ENCODE data around the gene PARD3B. TPM values are rescaled to one million over a fixed set of nuclear protein-coding genes. Genes with fewer than 3 reads are reported as not detected.

The PARD3B gene
- total RNA-seq, 1 experiment from 2014 or later = 6.4 TPM

- H3K4me1 ChIP-seq (ENCODE audit: insufficient read depth, low read length) = no peaks in the 10 kb centered on the region
- Mint-ChIP-seq H3K27ac (no peak overlapping the region), H3K4me3 (no peak overlapping the region), H3K9me3 (no peaks in the 10 kb centered on the region), H3K4me1 (peaks cover 0 to 3% of the 10 kb centered on the region in 2 experiments; a peak in 1 of 4 replicates), H3K27me3 (ENCODE audit: low read depth) (no peaks in the 10 kb centered on the region), H3K36me3 (ENCODE audit: insufficient read depth in 1 of 3, low read depth in 3 of 3) (no peaks in the 10 kb centered on the region)
- H4K5ac ChIP-seq (ENCODE audit: insufficient read length, low read depth, low read length) = no peak overlapping the region
- no CpG with 5 or more reads among the region's 11 CpGs for WGBS (ENCODE audit: extremely low coverage, insufficient read length, low lambda C conversion rate)
- H3T11ph ChIP-seq (ENCODE audit: low read length) = no peak overlapping the region
- no peak overlapping the region for H3K4me2 ChIP-seq (ENCODE audit: insufficient read depth, insufficient read length, low read length)
- no peak overlapping the region for H4K8ac ChIP-seq (replicated peaks; ENCODE audit: insufficient read length, low read depth, low read length)
- no peak overlapping the region for H2AK5ac ChIP-seq (ENCODE audit: insufficient read length, low read length)
- no peak overlapping the region for H3K9ac ChIP-seq (ENCODE audit: extremely low read depth, insufficient read length, low read length)
- no peak overlapping the region for H3K23ac ChIP-seq (ENCODE audit: insufficient read length, low read depth, low read length)
- no peaks in the 10 kb centered on the region for H3K23me2 ChIP-seq (ENCODE audit: insufficient read length, low read depth, low read length, poor library complexity, severe bottlenecking)
- H3K14ac ChIP-seq (ENCODE audit: insufficient read depth, low read length) = no peak overlapping the region
- no peak overlapping the region for H2AFZ ChIP-seq (ENCODE audit: low read length)
- H3K18ac ChIP-seq (ENCODE audit: insufficient read length, low read depth, low read length) = no peak overlapping the region
- no peaks in the 10 kb centered on the region for H4K20me1 ChIP-seq (ENCODE audit: control insufficient read depth, insufficient read depth, insufficient read length)
- no peak overlapping the region for H3K27ac ChIP-seq (ENCODE audit: insufficient read length, low read depth, low read length)
- no peak overlapping the region for H3K4ac ChIP-seq (ENCODE audit: low read depth, low read length)
- H3K56ac ChIP-seq (ENCODE audit: insufficient read length, low read depth, low read length) = no peak overlapping the region
- no peaks in the 10 kb centered on the region for H3K9me3 ChIP-seq (ENCODE audit: control insufficient read depth, low read depth, low read length)
- no peaks in the 10 kb centered on the region for H3K79me1 ChIP-seq (ENCODE audit: insufficient read depth, low read depth, low read length, poor library complexity, severe bottlenecking)
- H2BK5ac ChIP-seq (ENCODE audit: insufficient read length, low read length) = no peak overlapping the region
- no peak overlapping the region for H2BK12ac ChIP-seq (ENCODE audit: insufficient read length, low read depth, low read length)
- no peak overlapping the region for H2BK120ac ChIP-seq (ENCODE audit: low read depth, low read length, poor library complexity, severe bottlenecking)
- no peak overlapping the region for H2BK20ac ChIP-seq (ENCODE audit: low read depth, low read length, poor library complexity, severe bottlenecking)
- DNase-seq = no peak
- TF ChIP-seq CTCF (conservative IDR thresholded peaks at IDR 0.05) = no peak
- no peak overlapping the region for H4K91ac ChIP-seq (ENCODE audit: insufficient read length, low read depth, low read length)
- no peaks in the 10 kb centered on the region for H3K79me2 ChIP-seq (ENCODE audit: insufficient read depth, low read length)
- no peak overlapping the region for H2BK15ac ChIP-seq (ENCODE audit: low read depth, low read length)
- no peaks in the 10 kb centered on the region for H3K27me3 ChIP-seq (ENCODE audit: insufficient read depth, low read length)
Measured at GRCh38 chr2:205025580-205026240, 480.4 kb downstream of the PARD3B start.

All from H9 (cell line).